Frontal cortex (tissue), 4 donors: ENCODE results near the gene SIK1. TPM values are rescaled to one million over a fixed set of nuclear protein-coding genes. Genes with fewer than 3 reads are reported as not detected.
"Not testable (repeated sequence)": the region's sequence is repeated elsewhere in the genome, so short reads cannot be mapped to it uniquely, and the experiment has no call there.

ENCODE experiments used
- DNase-seq, 2 donors: peaks; one replicate each; pipeline ENCODE4 v3.0.0; 2012; ENCODE audit warnings: low spot score in 2 of 2
- FAIRE-seq: peaks from 2 replicates; lab custom pipeline; 2012; peaks lifted over from hg19 to GRCh38; lab: Jason Lieb, UNC
- total RNA-seq: library from RNA; depleted of rRNA; stranded (reverse); fragments of >200 nt; gene quantifications from one replicate; pipeline ENCODE4 v1.2.3, GENCODE V29; 2014
- donor health status: control.
- donor health status: control.
- donor health status: control.

The SIK1 gene
- total RNA-seq, 1 donor from 2014 or later: 0.82 TPM

- DNase-seq, FAIRE-seq: not testable (repeated sequence)
Observed at GRCh38 chr21:43399136-43399535, 27.8 kb downstream of the SIK1 start.

GRCh38 chr21:43398533-43398932, 28.4 kb downstream of the SIK1 start:
- not testable (repeated sequence) for DNase-seq, FAIRE-seq

DNA sequence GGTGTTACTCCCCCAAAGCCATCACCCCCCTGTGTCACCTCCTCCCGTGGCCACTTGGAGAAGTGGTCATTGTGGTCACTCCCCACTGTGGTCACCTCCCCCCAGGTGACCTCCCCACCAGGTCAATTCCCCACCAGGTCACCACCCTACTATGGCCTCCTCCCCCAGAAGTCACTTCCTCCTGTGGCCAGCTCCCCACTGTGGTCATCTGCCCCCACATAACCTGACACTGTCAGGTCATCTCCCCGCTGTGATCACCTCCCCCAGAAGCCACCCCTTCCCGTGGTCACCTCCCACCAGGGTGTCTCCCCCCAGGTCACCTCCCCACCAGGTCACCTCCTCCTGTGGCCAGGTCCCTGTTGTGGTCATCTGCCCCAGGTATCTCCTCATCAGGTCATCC, 28.9 kb downstream of the SIK1 start:
- DNase-seq, FAIRE-seq: not testable (repeated sequence)

GRCh38 chr21:43397439-43397808, 29.5 kb downstream of the SIK1 start:
- not testable (repeated sequence) for FAIRE-seq, DNase-seq

- DNase-seq, FAIRE-seq: not testable (repeated sequence)
Observed at GRCh38 chr21:43396788-43397438, 30.0 kb downstream of the SIK1 start.

DNA sequence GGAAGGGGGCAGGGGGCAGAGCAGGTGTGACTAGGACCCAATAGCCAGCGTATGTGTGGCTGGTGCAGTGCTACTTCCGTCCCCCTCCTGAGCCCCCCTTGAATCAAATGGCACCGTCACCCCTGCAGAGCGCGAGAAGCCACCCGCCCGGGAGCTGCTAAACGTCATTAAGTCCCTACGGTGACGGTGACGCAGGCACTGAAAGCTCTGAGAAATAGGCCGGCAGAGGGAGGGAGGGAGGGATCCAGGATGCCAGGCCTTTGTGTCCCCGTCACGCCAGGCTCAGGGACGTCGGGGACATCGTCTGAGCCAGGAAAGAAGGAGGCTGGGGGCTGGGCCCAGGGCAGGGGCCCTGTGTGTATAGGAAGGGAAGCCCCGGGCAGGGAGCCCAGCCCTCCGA, 43.6 kb downstream of the SIK1 start:
- not testable (repeated sequence) for FAIRE-seq, DNase-seq

DNA sequence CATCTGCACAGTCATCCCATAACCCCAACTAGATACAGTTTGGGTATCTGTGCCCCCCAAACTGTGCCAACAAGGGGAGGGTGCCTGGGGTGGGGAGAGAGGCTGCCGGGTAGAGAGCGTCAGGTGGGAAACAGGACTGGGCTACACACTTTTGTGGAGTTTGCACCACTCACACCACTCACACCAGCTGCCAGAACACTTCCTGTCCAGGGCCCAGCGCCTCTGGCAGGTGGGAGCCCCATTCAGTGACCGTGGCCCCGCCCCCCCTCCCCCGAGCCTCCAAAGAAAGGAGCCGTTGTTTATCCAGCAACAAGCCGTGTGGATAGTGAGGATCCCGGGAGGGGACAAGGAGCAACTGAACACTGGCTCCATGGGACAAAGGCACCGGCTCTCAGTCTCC, 44.0 kb downstream of the SIK1 start:
- DNase-seq, FAIRE-seq: not testable (repeated sequence)

- not testable (repeated sequence) for FAIRE-seq, DNase-seq
Observed at GRCh38 chr21:43380852-43381533, 45.9 kb downstream of the SIK1 start.

DNA sequence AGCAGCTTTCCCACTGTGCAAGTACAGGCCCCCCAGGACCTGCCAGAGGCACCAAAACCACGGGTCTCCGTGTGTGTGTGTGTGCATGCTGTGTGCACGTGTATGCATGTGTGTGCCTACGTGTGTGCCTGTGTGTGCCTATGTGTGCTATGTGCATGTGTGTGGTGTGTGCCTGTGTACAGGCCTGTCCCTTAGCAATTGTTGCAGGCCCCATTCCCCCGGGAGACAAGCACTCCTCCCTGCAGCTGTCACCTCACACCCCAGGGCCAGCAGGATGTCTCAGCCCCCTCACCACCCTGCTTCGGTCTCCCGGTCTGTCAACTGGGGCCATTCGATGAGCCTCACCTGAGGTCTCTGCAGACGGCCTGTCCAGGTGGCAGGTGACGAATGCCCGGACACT, 46.6 kb downstream of the SIK1 start:
- FAIRE-seq, DNase-seq: not testable (repeated sequence)

DNA sequence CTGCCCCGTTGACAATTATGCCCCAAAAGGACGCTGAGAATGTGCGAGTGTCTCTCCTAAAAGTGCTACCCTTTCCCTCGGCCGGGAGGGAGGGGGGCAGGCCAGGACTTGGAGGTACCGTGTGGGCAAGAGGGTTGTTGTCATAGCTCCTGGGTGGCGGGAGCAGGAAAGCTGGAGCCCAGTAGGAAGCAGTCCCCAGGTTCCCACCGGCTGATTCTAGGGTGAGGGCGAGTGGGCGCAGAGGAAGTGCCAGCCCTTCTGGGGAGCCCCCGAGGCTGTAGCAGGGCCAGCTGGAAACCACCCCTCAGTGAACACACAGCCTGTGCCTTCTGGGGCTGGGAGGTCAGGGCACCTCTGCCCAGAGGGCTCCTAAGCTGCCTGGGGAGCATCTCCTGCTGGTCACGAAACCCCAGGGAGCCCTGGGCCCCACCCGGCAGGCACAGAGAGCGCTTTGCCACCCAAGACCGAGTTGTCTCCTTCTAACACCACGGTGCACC, 47.3 kb downstream of the SIK1 start:
- FAIRE-seq, DNase-seq: not testable (repeated sequence)

DNA sequence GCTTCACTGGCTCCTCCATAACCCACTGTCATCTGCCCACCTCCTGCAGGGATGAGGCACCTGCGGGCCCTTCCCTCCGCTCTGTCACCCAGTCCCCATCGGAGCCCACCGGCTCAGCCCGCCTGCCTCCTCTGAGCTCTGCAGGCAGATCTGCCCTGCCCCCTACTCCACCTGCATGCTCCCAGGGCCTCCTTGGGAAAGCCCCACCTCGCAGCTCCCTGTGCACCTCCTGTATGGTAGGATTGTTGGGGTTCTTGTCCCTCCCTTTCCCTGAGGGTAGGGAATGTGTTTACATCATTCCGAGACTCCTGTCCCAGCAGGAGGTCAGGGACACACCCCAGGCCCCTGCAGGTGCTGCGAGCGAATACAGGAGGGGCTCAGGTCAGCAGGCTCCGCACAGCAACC, 50.5 kb downstream of the SIK1 start:
- no peak for DNase-seq
- FAIRE-seq: no peak

GRCh38 chr21:43375837-43376477, 51.0 kb downstream of the SIK1 start:
- FAIRE-seq: no peak

DNA sequence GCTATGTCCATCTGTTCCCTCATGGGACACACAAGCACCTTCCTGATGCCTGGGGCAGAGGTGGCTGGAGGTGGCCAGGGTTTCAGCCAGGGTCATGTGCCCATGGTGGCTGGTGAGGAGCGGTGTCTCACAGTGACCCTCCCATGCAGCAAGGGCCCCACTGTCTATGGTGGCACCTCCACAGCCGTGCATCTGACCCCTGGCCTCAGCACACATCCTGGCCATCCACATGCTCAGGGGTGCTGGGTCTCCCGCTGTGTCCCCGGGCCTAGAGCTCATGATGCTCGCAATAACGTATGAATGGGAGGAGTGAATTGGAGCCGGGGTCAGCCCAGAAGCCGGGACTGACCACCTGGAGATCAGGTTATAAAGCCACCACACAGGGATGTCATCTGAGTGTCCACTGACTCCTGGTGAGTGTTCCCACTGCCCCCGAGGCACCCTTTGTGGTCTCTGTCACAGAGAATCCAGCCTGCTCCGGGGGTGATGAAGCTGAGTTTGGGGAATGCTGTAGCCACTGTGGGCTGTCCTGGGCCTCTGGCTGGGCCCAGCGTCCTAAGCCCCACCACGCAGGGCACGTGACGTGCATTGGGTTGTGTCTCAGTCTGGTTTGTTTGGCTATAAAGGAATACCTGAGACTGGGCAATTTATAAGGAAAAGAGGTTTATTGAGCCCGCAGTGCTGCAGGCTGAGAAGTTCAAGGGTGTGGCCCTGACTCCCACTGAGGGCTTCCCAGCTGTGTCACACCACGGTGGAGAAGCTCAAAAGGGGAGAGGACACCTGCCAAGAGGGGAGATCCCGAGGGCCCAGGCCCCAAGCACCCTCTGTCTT, 51.7 kb downstream of the SIK1 start:
- FAIRE-seq (no peak), DNase-seq (no peak)

More at GRCh38 chr21:43375837-43376477, 51.0 kb downstream of the SIK1 start:
- DNase-seq: no peak

GRCh38 chr21:43374228-43374885, 52.6 kb downstream of the SIK1 start:
- no peak for DNase-seq
- no peak for FAIRE-seq

GRCh38 chr21:43373362-43374227, 53.3 kb downstream of the SIK1 start:
- FAIRE-seq (no peak), DNase-seq (no peak)

DNA sequence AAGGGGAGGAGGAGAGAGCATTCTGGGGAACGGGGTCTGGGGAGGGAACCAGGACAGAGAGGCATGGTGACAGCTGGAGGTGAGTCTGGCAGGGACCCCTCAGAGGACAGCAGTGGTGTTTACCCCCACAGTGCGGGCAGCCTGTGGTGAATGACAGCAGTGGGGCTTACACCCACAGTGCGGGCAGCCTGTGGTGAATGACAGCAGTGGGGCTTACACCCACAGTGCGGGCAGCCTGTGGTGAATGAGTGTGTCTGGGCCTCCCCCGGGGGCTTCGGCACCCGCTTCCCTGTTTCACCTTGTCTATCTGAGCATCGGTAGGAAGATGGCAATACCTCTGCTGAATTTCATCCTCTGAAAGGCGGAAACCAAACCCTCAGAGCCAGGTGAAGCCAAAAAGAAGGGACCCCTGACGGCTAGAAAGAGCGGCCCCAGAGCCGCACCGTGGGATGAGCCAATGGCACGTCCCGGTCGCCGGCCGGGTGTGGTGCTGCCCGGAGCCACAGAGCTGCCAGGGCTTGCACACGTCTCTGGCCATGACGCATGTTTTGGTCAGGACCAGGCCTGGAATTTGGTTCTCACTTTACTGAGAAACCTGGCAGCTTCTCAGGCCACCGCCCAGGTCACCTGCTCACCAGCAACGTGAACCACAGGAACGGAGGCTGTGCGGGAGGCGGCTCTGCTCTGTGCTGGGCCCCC, 54.1 kb downstream of the SIK1 start:
- FAIRE-seq: no peak
- no peak for DNase-seq

- DNase-seq (no peak), FAIRE-seq (no peak)
Observed at GRCh38 chr21:43371786-43372185, 55.1 kb downstream of the SIK1 start.
